Activated naive CD4-positive, alpha-beta T cell treated with anti-CD3 and anti-CD28 coated beads, Interleukin-2, amount 10 ng/mL, durations not matched to agents 7 days and 5 days (primary cell): Measurements from ENCODE around the gene KRT78.

Experiments used
- CTCF ChIA-PET: fragments of 350-600 bp; sonication (Branson Sonifier 250); formaldehyde crosslinking; loops from one replicate; lab custom pipeline; 2021; ENCODE audit warnings: antibody characterized with exemption; lab: Charles Lee
- DNase-seq: peaks from one replicate; pipeline ENCODE4 v3.0.0-alpha.2; 2020
- H3K27ac Mint-ChIP-seq: one replicate; pipeline ENCODE4 v1.8.0; 2021; ENCODE audit warnings: mild to moderate bottlenecking, moderate library complexity, mixed read lengths
- H3K27me3 Mint-ChIP-seq: one replicate; pipeline ENCODE4 v1.8.0; 2021; ENCODE audit warnings: mild to moderate bottlenecking, mixed read lengths
- H3K36me3 Mint-ChIP-seq: one replicate; pipeline ENCODE4 v1.8.0; 2021; ENCODE audit warnings: mixed read lengths
- H3K4me1 Mint-ChIP-seq: one replicate; pipeline ENCODE4 v1.8.0; 2021; ENCODE audit warnings: mixed read lengths
- H3K4me3 Mint-ChIP-seq: one replicate; pipeline ENCODE4 v1.8.0; 2021; ENCODE audit warnings: mild to moderate bottlenecking, moderate library complexity, mixed read lengths
- H3K9me3 Mint-ChIP-seq: one replicate; pipeline ENCODE4 v1.8.0; 2021; ENCODE audit warnings: mixed read lengths

KRT78 gene

DNA sequence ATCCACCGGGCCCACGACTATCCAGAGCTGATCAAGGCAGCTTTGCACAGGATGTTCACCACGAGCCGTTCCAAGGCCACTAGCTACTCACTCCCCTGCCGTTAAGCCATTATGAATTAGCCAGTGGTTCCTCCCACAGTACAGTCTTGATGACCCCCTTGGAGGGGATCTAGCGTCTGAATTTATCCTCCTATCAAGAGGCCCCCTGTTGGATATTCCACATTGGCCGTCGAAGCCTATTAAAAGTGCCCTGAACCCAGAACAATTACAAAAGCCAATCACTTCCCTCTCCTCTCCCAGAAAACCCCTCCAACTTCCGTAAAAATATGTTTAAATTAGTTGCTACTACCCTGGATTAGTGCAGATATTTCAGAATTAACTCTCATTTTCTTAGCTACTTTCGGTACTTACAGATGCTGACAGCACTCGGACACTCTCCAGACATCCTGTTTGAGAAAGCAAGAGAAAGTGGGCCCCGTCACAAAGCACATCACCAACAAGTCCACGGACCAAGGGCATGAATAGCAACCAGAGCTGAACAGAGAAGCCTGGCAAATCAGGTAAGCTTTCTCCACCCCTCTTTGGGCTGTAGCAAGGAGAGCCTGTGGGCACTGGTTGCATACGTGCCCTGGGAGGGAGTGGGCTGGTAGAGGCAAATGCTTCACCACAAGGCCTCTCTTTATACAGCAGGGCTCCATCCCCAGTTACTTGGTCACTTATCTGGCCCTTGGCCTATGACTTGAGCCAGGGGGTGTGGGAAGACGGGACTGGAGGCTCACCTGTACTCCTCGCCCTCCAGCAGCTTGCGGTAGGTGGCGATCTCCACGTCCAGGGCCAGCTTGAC is 58.1 kb downstream of the KRT78 start:
- CTCF ChIA-PET, result interaction anchor here (0.9 to 1.2 kb wide), 2 partner anchors 14 to 205 kb away, joined by 3 read pairs; partner anchors contain the start of gene KRT76
- Mint-ChIP-seq H3K4me3 (no peak overlapping the region), H3K36me3 (no peaks in the 10 kb centered on the region), H3K9me3 (no peaks in the 10 kb centered on the region), H3K27ac (no peak overlapping the region), H3K27me3 (peaks cover 64% of the 10 kb centered on the region), H3K4me1 (peaks cover 11% of the 10 kb centered on the region)
- no peak for DNase-seq

DNA sequence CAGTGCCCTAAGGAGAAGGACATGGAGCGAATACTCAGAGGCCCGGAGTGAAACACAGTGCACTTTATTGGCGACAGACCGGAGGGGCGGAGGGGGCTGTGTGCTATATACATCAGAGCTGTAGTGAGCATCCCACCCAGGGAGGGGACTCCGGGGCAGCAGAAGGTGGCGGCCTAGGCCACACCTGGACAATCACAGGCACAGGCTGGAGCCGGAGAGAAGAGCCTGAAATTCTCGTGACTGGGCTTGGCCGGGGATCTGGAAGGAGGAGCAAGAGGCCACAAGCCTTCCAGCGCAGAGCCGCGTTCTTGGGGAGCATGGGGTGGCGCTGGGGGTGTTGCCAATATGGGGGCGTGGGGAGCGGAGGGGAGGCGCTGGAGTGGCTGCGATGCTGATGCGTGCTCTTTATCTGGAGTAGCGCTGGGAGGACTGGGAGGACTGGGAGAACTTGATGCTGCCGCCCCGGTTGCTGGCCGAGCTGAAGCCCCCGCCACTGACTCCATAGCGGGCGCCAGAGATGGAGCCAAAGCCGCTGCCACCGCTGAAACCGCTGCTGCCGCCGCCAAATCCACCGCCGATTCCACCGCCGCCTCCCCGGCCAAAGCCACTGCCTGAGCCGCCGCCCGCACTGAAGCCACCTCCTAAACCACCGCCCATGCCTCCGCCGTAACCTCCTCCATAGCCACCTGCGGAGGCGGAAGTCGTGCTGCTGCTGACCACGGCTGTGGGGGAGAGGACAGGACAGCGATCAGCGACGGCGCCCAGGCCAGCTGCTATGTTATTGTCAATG is 59.0 kb downstream of the KRT78 start:
- H3K4me1 Mint-ChIP-seq, result peaks cover 11% of the 10 kb centered on the region
- CTCF ChIA-PET, result interaction anchor here (0.6 to 1.2 kb wide), 3 partner anchors 11 to 204 kb away, joined by 3 read pairs; partner anchors contain the start of gene KRT76
- no peak for DNase-seq
- H3K4me3 Mint-ChIP-seq, result no peak overlapping the region
- no peak overlapping the region for H3K27ac Mint-ChIP-seq
- H3K27me3 Mint-ChIP-seq, result peaks cover 70% of the 10 kb centered on the region
- H3K36me3 Mint-ChIP-seq, result no peaks in the 10 kb centered on the region
- no peaks in the 10 kb centered on the region for H3K9me3 Mint-ChIP-seq

DNA sequence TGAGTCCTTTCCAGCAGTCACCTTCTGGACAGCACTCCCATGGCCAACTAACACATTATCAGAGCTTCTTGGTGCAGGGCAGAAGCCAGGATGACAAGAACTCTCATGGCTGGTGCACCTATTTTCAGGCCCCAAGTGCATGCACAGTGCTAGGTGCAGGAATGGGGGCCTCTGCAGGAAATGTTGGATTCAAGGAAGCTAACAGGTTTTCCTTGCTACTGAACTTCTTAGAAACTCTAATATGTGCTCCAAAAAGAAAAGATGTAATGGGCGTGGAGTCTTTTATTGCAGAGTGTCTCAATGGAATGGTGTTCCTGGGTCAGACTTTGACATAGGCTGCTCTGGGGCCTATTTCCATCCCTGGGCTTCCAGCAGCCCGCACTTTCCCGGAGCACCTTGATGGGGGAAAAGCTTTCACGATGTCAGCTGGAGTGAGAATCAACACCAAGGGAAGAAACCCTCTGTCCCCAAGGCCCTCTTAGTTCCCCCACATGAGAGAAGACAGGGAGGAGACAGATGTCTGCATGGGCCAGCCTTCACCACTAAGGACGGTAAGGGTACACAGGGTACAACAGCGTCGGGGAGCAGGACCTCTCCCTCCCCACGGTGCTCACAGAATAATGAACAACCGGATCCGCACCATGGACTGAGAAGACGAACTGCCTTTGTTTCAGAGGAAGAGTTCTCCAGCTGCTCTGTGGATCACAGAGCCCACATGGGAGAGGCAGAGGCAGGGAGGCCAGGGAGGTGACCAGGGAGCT is 59.7 kb downstream of the KRT78 start:
- no peak overlapping the region for H3K27ac Mint-ChIP-seq
- H3K4me1 Mint-ChIP-seq, result peaks cover 11% of the 10 kb centered on the region
- CTCF ChIA-PET, result interaction anchor here (0.6 to 1.0 kb wide), 2 partner anchors 12 to 91 kb away, joined by 3 read pairs; no protein-coding TSS in a partner anchor
- H3K27me3 Mint-ChIP-seq, result peaks cover 70% of the 10 kb centered on the region
- H3K4me3 Mint-ChIP-seq, result no peak overlapping the region
- no peak for DNase-seq
- no peaks in the 10 kb centered on the region for H3K36me3 Mint-ChIP-seq
- no peaks in the 10 kb centered on the region for H3K9me3 Mint-ChIP-seq

DNA sequence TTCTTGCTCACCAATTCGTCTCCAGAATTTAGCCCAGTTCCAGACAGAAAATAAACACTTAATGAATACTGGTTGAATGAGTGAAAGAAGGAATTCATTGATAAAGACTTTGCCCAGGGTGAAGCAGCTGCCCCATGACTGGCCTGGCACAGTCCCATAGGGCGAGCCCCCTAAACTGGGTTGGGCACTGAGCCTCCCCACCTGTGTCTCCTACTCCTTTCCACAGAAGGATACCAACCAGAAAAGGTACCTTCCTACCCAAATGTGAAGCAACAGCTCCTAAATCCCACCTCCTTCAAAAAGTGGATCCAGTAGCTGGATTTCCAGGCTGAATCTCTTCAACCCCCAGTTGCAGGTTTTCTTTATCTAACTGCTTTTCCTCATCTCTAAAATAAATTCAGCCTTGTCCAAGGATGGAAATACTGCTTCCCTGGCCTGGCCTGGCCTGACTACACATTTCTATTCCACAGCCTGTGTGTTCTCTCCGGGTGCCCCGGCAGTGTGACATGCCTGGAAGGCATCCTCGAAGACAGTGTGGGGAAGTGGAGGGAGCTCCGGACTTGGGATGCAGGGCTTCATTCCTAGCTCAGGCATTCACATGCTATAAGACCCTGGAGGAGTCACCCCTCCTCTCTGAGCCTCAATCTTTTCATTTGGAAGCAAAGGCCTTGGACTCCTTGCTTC is 60.5 kb downstream of the KRT78 start:
- Mint-ChIP-seq H3K27me3 (peaks cover 70% of the 10 kb centered on the region), H3K4me1 (peaks cover 11% of the 10 kb centered on the region), H3K27ac (no peak overlapping the region), H3K4me3 (no peak overlapping the region), H3K36me3 (no peaks in the 10 kb centered on the region), H3K9me3 (no peaks in the 10 kb centered on the region)
- CTCF ChIA-PET, result interaction anchor here (0.5 to 1.0 kb wide), 2 partner anchors 91 to 270 kb away, joined by 3 read pairs; no protein-coding TSS in a partner anchor
- no peak for DNase-seq
